ENCODE results near the gene CXCL6.

DNA sequence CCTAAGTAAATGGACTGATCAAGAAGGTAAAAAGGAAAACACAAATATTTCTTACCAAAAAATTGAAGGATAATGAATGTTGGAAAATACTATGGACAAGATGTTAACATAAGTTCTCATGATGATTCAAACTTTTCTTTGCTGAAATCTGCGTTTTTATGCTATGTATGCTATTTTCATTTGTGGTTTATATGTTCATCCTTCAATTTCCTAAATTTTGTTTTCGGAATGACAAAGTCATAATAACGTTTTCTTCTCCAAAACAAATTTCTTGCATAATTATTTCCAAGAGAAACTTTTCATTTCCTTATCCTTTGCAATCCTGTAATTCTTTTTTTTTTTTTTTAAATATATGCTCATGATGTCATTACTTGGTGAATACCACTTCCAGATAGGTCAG, 24.4 kb downstream of the CXCL6 start:
- TF ChIP-seq POLR2A (IDR thresholded peaks at IDR 0.05) = no peak
- no peak for TF ChIP-seq CTCF (IDR thresholded peaks at IDR 0.05)
- no peak for TF ChIP-seq EP300 (IDR thresholded peaks at IDR 0.05; ENCODE audit: low read depth)
- TF ChIP-seq POLR2AphosphoS5 (IDR thresholded peaks at IDR 0.05) = no peak

Measured in transverse colon (tissue), 4 donors.